IPS DF 6.9 (cell line): Measurements from ENCODE around the gene TP73.

Experiments used
- DNase-seq: peaks from one replicate; pipeline ENCODE4 v3.0.0-alpha.2; 2013; ENCODE audit warnings: low read depth, low spot score
- H3K27ac ChIP-seq: one replicate; pipeline ENCODE4 v1.5.1; 2013; ENCODE audit warnings: low read length, control low read depth
- H3K27me3 ChIP-seq: 2 replicates; pipeline ENCODE4 v1.6.1; 2013; ENCODE audit warnings: mild to moderate bottlenecking, low read length; ENCODE audit not compliant: control insufficient read depth, insufficient read depth
- H3K36me3 ChIP-seq: 2 replicates; pipeline ENCODE4 v1.6.1; 2013; ENCODE audit warnings: low read length; ENCODE audit not compliant: control insufficient read depth, insufficient read depth
- H3K4me1 ChIP-seq: 2 replicates; pipeline ENCODE4 v1.6.1; 2013; ENCODE audit warnings: low read length; ENCODE audit not compliant: control insufficient read depth, insufficient read depth
- H3K4me3 ChIP-seq: 2 replicates; pipeline ENCODE4 v1.5.1; 2013; ENCODE audit warnings: mild to moderate bottlenecking, low read length
- H3K9me3 ChIP-seq: 2 replicates; pipeline ENCODE4 v1.6.1; 2013; ENCODE audit warnings: low read length, inconsistent platforms; ENCODE audit not compliant: control insufficient read depth, insufficient read depth
- WGBS: extraction: QIAGEN DNeasy Blood & Tissue Kit; methylation state at CpG from one replicate; pipeline ENCODE4 v1.1.7; 2013; ENCODE audit warnings: mixed read lengths, missing lambda C conversion rate; ENCODE audit not compliant: insufficient read length, insufficient coverage; 5-methylcytosine and 5-hydroxymethylcytosine counted together

TP73 gene

DNA sequence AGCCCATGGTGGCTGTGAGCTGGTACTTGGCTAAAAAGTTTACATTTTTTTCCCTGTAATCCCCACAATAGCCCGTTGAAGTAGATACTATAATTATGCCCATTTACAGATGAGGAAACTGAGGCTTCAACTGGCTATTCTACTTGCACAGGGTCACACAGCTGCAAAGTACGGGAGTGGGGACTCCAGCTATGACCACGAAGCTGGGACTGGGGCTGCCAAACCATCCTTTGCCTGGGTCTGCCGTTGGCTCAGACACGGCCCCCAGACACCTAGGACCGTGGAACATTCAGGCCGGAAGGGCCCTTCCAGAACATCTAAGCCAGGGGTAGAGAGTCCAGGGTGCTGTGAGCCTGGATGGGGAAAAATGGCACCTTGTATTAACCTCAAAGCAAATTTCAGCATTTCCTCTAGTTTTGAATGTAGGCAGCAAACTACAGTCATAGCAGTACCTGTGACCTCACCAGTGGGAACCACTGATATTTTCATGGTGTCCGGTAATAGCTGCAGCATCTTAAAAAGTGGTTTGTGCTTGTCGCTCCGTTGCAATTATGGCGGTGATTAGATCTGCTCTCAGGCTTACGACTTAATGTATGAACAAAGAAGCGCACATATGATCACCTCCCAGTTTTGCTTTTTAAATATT lies 4.3 kb downstream of the TP73 start:
- no peak for DNase-seq
- Histone ChIP-seq H3K27ac (no peak overlapping the region), H3K9me3 (no peaks in the 10 kb centered on the region), H3K27me3 (peaks cover 32% of the 10 kb centered on the region), H3K4me3 (no peak overlapping the region), H3K4me1 (peaks cover 2% of the 10 kb centered on the region; the same call in 1 of the 2 replicates), H3K36me3 (no peaks in the 10 kb centered on the region)
- WGBS: no CpG with 5 or more reads among the region's 13 CpGs

DNA sequence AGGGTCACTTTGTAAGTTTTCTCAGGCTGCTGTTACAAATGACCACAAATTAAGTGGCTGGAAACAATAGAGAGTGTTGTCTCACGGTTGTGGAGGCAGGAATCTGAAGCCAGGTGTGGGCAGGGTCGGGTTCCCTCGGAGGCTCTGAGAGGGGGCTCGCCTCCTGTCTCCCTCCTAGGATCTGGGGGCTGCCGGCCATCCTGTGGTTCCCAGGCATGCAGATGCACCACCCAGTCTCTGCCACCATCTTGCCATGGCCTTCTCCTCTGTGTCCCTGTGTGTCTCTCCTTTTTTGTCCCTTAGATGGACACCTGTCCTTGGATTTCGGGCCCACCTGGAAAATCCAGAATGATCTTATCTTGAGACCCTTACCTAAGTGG lies 4.8 kb downstream of the TP73 start:
- no peak for DNase-seq
- no peak overlapping the region for H3K27ac ChIP-seq
- H3K4me3 ChIP-seq: no peak overlapping the region
- WGBS: no CpG with 5 or more reads among the region's 6 CpGs
- H3K9me3 ChIP-seq: no peaks in the 10 kb centered on the region
- H3K27me3 ChIP-seq: peaks cover 30% of the 10 kb centered on the region
- H3K36me3 ChIP-seq: no peaks in the 10 kb centered on the region
- H3K4me1 ChIP-seq: peaks cover 2% of the 10 kb centered on the region; the same call in 1 of the 2 replicates

DNA sequence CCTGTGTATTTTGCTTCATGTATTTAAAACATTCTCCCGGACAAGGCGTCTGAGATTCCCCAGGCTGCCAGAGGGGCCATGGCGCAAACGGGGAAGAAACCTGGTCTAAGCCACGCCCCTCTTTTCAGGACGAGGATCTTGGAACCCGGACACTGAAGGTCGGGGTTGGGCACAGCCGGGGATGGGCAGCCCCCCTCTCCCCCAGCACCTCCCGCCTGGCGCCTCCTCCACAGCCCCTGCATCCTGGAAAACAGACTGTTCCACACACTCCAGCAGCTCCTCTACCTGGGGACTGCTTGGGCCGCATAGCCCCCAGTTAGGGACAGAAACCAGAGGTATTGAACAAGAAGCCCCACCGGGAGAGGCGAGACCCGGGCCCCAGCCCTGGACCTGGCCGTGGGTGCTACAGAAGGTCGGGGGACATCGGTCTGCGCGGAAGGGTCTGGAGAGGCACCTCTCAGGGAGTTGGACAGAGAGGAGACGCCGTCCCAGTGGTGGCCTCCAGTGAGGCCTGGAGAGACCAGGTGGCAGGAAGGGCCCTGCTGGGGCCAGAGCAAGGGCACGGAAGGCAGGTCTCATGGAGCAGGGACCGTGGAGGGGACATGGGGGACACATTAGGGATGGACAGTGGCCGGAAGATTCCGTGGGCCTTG lies 5.4 kb downstream of the TP73 start:
- no peak for DNase-seq
- H3K27me3 ChIP-seq: peaks cover 26% of the 10 kb centered on the region
- no peaks in the 10 kb centered on the region for H3K9me3 ChIP-seq
- peaks cover 2% of the 10 kb centered on the region; the same call in 1 of the 2 replicates for H3K4me1 ChIP-seq
- no peak overlapping the region for H3K4me3 ChIP-seq
- no CpG with 5 or more reads among the region's 26 CpGs for WGBS
- H3K27ac ChIP-seq: no peak overlapping the region
- H3K36me3 ChIP-seq: no peaks in the 10 kb centered on the region

DNA sequence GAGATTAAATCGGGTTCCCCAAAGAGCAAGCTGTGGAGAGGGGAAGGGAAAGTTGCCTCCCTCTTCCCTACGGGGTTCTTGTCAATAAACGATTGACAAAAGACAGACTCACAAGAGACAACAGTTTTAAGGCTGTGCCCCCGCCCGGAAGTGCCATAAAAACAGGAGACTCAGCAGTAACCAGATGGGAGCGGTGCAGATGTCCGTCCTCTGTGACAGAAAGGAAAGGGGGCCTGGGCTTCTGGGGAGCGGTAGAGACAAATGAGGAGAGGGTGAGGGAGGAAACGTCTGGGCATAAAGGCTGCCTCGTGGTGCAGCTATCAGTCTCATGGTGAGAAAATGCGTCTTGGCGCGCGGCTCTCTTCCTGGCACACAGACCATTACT lies 5.9 kb downstream of the TP73 start:
- H3K27ac ChIP-seq: no peak overlapping the region
- WGBS: no CpG with 5 or more reads among the region's 14 CpGs

DNA sequence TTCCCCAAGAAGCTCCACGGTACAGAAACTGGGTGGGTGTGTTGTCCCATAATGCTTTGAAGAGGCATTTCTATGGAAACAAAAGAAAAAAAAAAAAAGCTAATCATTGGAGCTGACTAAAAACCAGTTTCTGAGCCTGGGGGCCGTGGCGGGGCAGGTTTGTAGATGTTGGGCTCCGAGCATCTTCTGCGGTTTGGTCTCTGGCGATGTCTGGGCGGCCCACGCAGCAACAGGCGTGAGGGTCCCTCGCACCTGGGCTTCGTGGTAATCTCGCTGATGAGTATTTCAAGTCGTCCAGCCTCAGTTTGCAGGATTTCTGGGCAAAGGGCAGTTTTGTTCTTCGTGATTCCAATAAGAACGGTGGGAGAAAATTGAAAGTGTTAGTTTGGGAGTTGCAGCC lies 6.8 kb downstream of the TP73 start:
- Histone ChIP-seq H3K4me1 (no peaks in the 10 kb centered on the region), H3K27me3 (peaks cover 13% of the 10 kb centered on the region), H3K27ac (no peak overlapping the region), H3K36me3 (no peaks in the 10 kb centered on the region), H3K9me3 (no peaks in the 10 kb centered on the region), H3K4me3 (no peak overlapping the region)
- WGBS: no CpG with 5 or more reads among the region's 15 CpGs
- DNase-seq: no peak

More for the DNA sequence above, 5.9 kb downstream of the TP73 start:
- H3K27me3 ChIP-seq: peaks cover 21% of the 10 kb centered on the region
- no peak for DNase-seq
- no peak overlapping the region for H3K4me3 ChIP-seq
- no peaks in the 10 kb centered on the region for H3K36me3 ChIP-seq
- H3K4me1 ChIP-seq: peaks cover 1% of the 10 kb centered on the region; the same call in 1 of the 2 replicates
- no peaks in the 10 kb centered on the region for H3K9me3 ChIP-seq

DNA sequence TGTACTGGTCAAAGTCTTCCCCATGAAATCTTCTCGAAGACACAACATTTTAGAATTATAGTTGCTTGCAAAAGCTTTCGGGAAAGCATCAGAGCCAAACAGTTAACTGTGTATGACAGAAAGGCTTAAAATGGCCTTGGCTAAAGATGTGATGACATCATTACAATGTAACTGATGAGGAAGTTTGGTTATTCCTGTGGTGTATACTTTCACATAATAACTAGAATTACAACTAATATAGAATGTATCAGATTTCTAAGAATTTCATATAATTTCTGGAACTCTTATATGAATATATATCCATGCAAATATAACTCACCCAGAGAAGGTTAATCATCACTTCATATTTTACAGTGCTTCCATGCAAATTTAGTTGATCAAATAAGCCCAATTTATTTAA lies 8.4 kb downstream of the TP73 start:
- DNase-seq: no peak
- Histone ChIP-seq H3K4me1 (no peaks in the 10 kb centered on the region), H3K27me3 (peaks cover 3% of the 10 kb centered on the region), H3K27ac (no peak overlapping the region), H3K4me3 (no peak overlapping the region), H3K9me3 (no peaks in the 10 kb centered on the region), H3K36me3 (no peaks in the 10 kb centered on the region)
- no CpG with 5 or more reads among the region's 2 CpGs for WGBS

DNA sequence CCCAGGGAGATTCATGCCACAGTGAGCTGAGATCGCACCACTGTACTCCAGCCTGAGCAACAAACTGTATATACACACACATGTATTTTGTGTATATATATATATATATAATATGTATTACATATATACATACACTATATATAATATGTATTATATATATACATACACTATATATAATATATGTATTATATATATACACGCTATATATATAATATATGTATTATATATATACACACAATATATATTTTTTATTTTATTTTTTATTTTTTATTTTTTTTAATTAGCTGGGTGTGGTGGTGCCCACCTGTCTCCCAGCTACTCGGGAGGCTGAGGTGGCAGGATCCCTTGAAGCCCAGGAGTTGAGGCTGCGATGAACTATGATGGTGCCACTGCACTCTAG lies 9.3 kb downstream of the TP73 start:
- DNase-seq: no peak
- H3K27ac ChIP-seq: no peak overlapping the region
- no peaks in the 10 kb centered on the region for H3K36me3 ChIP-seq
- no peak overlapping the region for H3K4me3 ChIP-seq
- H3K27me3 ChIP-seq: peaks cover 1% of the 10 kb centered on the region; the same call in 1 of the 2 replicates
- WGBS: no CpG with 5 or more reads among the region's 4 CpGs
- H3K9me3 ChIP-seq: no peaks in the 10 kb centered on the region
- no peaks in the 10 kb centered on the region for H3K4me1 ChIP-seq

DNA sequence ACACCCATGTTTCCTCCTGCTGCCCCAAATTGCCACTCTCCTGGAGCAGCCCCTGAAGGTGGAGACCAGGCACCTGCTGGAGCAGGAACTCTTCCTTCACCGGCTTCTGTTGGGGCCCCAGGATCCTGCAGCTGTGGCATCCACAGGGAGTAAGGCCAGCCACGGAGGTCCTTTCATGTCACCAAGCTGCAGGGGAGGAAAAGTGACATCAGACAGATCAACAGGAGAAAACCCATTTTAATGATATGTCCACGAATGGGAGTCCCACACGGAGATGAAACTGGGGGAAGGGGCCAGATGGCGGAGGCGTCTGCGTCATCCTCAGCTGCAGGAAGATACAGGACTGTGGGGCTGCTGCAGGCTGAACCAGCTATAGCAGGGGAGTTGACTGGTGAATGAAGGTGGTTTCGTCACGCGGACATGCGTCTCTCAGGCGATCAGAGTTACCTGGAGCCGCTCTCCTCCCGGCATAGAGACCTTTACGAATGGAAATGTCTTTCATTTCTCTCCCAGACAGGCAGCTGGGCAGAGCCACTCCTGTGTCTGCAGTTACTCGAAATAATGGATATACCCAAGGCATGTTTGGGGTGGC lies 9.9 kb downstream of the TP73 start:
- H3K27ac ChIP-seq: no peak overlapping the region
- no peaks in the 10 kb centered on the region for H3K4me1 ChIP-seq
- DNase-seq: no peak
- WGBS: no CpG with 5 or more reads among the region's 16 CpGs
- no peak overlapping the region for H3K4me3 ChIP-seq
- H3K9me3 ChIP-seq: no peaks in the 10 kb centered on the region
- no peaks in the 10 kb centered on the region for H3K36me3 ChIP-seq
- H3K27me3 ChIP-seq: peaks cover 1% of the 10 kb centered on the region; the same call in 1 of the 2 replicates

DNA sequence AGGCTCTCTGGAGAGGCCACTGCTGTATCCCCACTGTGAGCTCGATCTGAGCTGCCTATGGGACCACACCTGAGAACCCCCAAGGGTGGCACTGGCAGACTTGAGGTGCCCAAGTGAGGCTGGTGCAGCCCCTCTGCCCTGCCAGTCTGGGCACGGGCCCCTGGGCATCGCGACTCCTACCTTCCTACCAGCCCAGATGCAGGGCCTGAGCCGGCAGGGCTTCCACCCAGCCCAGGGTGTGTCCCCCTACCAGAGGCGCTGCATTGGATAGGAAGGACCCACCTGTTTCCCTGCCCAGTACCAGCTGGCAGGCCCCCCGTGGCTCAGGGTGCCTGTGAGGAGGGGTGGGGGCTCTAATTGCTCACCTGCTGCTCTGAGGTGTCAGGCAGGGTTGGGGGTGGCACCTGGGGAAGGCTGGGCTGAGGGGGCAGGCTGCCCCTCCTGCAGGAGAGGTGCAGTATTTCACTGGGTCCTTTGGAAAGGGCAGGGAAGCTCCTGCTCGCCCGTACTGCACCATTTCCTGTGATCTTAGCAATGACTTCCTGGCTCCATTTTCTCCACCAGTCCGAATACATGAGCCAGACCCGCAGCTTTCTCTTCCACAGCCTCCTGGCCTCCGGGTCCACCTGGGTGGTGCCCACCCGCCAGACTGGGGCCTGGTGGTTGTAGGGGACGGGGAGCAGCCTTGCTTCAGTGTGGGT lies 11.8 kb downstream of the TP73 start:
- Histone ChIP-seq H3K4me1 (peaks cover 2% of the 10 kb centered on the region; the same call in 1 of the 2 replicates), H3K27me3 (peaks cover 1% of the 10 kb centered on the region; the same call in 1 of the 2 replicates), H3K9me3 (no peaks in the 10 kb centered on the region), H3K36me3 (no peaks in the 10 kb centered on the region), H3K4me3 (no peak overlapping the region), H3K27ac (no peak overlapping the region)
- WGBS: no CpG with 5 or more reads among the region's 14 CpGs
- DNase-seq: no peak

DNA sequence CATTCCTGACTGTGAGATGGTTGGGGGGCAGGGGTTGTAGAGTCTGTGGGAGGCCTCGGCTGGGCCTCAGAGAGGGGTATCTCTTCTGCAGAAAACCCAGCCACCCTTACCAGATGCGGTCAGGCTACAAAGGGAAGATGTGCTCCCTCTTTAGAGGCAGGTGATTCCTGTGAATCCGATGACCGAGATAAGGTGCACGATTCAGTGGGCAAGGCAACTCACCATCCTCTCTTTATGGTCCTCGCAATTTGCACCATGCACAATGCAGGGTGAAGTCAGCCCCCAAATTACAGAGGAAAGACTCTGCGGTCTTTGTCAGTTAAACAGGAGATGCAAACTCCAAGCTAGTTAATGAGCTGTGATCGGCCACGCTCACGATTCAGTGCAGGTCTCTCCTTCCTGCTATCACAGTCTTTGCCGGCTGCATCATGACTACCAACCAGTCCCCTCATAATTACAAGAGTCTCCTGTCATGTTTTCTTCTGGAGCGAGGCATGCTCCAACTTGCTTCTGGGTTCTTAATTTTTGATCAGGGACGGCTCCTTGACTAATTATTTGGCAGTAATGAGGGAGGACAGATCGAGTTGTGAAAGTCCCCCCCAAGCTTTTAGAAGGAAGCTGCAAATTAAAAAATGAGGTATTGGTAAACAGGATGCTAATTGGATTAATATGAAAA lies 12.5 kb downstream of the TP73 start:
- DNase-seq: no peak
- Histone ChIP-seq H3K4me3 (no peak overlapping the region), H3K4me1 (peaks cover 2% of the 10 kb centered on the region; the same call in 1 of the 2 replicates), H3K27ac (no peak overlapping the region), H3K36me3 (no peaks in the 10 kb centered on the region), H3K9me3 (no peaks in the 10 kb centered on the region), H3K27me3 (peaks cover 1% of the 10 kb centered on the region; the same call in 1 of the 2 replicates)
- WGBS: no CpG with 5 or more reads among the region's 14 CpGs
